ENCODE data around the gene ADCY4. TPM values are rescaled to one million over a fixed set of nuclear protein-coding genes. Genes with fewer than 3 reads are reported as not detected.
A peak's percentile ranks its signal among the peaks of the same experiment; 100 is the strongest.

ADCY4 gene
- total and polyA plus RNA-seq, 2 of the 13 experiments (the other 11 are each of a cell fraction or from before 2014, with no cell fraction given): 0.03 TPM; not detected in 1

- TF ChIP-seq, protein P1, sequence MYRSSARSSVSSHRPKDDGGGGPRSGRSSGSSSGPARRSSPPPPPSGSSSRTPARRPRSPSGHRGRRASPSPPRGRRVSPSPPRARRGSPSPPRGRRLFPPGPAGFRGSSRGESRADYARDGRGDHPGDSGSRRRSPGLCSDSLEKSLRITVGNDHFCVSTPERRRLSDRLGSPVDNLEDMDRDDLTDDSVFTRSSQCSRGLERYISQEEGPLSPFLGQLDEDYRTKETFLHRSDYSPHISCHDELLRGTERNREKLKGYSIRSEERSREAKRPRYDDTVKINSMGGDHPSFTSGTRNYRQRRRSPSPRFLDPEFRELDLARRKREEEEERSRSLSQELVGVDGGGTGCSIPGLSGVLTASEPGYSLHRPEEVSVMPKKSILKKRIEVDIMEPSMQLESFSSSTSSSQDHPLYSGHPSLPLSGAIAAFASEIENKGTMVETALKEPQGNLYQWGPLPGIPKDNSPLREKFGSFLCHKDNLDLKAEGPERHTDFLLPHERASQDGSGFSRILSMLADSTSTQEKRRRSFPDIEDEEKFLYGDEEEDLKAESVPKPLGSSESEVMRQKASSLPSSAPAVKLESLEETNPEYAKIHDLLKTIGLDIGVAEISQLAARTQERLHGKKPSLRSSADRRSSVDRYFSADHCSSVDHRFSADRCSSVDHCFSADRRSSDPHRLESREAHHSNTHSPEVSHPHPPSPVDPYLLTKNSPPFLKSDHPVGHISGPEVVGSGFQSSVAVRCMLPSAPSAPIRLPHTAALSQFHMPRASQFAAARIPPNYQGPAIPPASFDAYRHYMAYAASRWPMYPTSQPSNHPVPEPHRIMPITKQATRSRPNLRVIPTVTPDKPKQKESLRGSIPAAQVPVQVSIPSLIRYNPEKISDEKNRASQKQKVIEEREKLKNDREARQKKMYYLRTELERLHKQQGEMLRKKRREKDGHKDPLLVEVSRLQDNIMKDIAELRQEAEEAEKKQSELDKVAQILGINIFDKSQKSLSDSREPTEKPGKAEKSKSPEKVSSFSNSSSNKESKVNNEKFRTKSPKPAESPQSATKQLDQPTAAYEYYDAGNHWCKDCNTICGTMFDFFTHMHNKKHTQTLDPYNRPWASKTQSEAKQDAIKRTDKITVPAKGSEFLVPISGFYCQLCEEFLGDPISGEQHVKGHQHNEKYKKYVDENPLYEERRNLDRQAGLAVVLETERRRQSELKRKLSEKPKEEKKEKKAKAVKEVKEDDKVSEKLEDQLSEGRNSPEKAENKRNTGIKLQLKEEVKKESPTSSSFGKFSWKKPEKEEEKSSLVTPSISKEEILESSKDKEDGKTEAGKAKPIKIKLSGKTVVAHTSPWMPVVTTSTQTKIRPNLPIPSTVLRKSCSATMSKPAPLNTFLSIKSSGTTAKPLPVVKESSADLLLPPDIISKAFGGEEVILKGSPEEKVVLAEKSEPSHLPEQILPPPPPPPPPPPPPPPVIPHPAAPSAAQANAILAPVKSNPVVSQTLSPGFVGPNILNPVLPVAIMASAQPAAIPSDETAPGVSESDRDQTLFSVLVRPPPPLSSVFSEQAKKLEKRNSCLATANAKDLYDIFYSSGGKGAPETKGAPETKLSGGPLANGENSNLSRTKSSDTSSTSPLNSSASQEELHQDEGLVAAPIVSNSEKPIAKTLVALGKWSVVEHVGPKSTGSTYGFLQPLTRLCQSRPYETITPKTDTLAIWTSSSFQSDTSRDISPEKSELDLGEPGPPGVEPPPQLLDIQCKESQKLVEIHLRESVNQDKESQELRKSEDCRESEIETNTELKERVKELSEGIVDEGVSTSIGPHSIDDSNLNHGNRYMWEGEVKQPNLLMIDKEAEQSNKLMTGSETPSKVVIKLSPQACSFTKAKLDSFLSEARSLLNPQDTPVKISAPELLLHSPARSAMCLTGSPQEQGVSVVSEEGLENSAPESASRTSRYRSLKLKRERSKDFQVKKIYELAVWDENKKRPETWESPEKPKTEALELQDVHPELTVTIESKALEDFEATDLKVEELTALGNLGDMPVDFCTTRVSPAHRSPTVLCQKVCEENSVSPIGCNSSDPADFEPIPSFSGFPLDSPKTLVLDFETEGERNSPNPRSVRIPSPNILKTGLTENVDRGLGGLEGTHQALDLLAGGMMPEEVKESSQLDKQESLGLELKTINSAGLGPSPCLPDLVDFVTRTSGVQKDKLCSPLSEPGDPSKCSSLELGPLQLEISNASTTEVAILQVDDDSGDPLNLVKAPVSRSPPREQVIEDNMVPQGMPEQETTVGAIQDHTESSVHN (CRISPR knock-in tag; IDR thresholded peaks at IDR 0.05): peak; percentile 39; the same call in 1 of the 2 replicates
- peak; percentile 92 for TF ChIP-seq ZSCAN29 (CRISPR knock-in tag; conservative IDR thresholded peaks at IDR 0.05)
- peak; percentile 7; the same call in 1 of the 2 replicates for TF ChIP-seq ZNF12 (CRISPR knock-in tag; IDR thresholded peaks at IDR 0.05)
- peak; percentile 65; the same call in 1 of the 2 replicates for TF ChIP-seq ZNF580 (CRISPR knock-in tag; IDR thresholded peaks at IDR 0.05; ENCODE audit: borderline replicate concordance, low read depth)
- TF ChIP-seq STAT6 (CRISPR knock-in tag; IDR thresholded peaks at IDR 0.05; ENCODE audit: borderline replicate concordance): peak; percentile 90; the same call in 1 of the 2 replicates
- TF ChIP-seq ZBTB8A (CRISPR knock-in tag; IDR thresholded peaks at IDR 0.05; ENCODE audit: borderline replicate concordance, low read depth): 0 out of 2 replicates have a peak, but pooled peaks have one; percentile 84
- 0 out of 2 replicates have a peak, but pooled peaks have one; percentile 37 for TF ChIP-seq SMYD3 (CRISPR knock-in tag; IDR thresholded peaks at IDR 0.05)
- no peak for TF ChIP-seq ZNF816 (CRISPR knock-in tag; IDR thresholded peaks at IDR 0.05; ENCODE audit: borderline replicate concordance)
- TF ChIP-seq, protein P2, sequence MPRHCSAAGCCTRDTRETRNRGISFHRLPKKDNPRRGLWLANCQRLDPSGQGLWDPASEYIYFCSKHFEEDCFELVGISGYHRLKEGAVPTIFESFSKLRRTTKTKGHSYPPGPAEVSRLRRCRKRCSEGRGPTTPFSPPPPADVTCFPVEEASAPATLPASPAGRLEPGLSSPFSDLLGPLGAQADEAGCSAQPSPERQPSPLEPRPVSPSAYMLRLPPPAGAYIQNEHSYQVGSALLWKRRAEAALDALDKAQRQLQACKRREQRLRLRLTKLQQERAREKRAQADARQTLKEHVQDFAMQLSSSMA (CRISPR knock-in tag; IDR thresholded peaks at IDR 0.05): peak; percentile 36; the same call in 1 of the 2 replicates
- TF ChIP-seq ZBTB38 (CRISPR knock-in tag; IDR thresholded peaks at IDR 0.05): peak; percentile 15; the same call in 1 of the 2 replicates
- TF ChIP-seq ZNF235 (CRISPR knock-in tag; IDR thresholded peaks at IDR 0.05; ENCODE audit: borderline replicate concordance): 0 out of 2 replicates have a peak, but pooled peaks have one; percentile 78
- TF ChIP-seq GATA4 (IDR thresholded peaks at IDR 0.05; ENCODE audit: borderline replicate concordance, low read depth): no peak
- peak; percentile 25; the same call in 1 of the 2 replicates for TF ChIP-seq SALL1 (CRISPR knock-in tag; IDR thresholded peaks at IDR 0.05)
- TF ChIP-seq NBN (conservative IDR thresholded peaks at IDR 0.05): no peak
Observed at GRCh38 chr14:24366721-24367513, 32.0 kb upstream of the ADCY4 start (continued).

All from HepG2 (cell line).